ENCODE results near the gene SSC4D.

GRCh38 chr7:76423666-76424412 lies 14.3 kb upstream of the SSC4D start:
- TF ChIP-seq CTCF (conservative IDR thresholded peaks at IDR 0.05; ENCODE audit: low read length) (no peak), EZH2phosphoT487 (IDR thresholded peaks at IDR 0.05; ENCODE audit: borderline replicate concordance, low read depth, low read length) (no peak)
